CD14-positive monocyte (primary cell): ENCODE data around the gene P2RX2. TPM values are rescaled to one million over a fixed set of nuclear protein-coding genes. Genes with fewer than 3 reads are reported as not detected.

Experiments
- DNase-seq, 3 donors: peaks; one replicate each; pipeline ENCODE4 v3.0.0-alpha.2; 2011 to 2022
- H2AFZ ChIP-seq: 2 replicates; pipeline ENCODE4 v1.6.0; 2012; ENCODE audit warnings: mild to moderate bottlenecking, low read depth, low read length, inconsistent platforms; ENCODE audit not compliant: insufficient read depth, poor library complexity, severe bottlenecking
- H3K27ac ChIP-seq, 2 donors: 1 replicate in 1 of 2; 2 replicates in 1 of 2; pipeline ENCODE4 v1.5.1; 2012 to 2013; ENCODE audit warnings: low read length in 2 of 2, control low read depth in 1 of 2, inconsistent platforms in 1 of 2, low read depth in 1 of 2, mild to moderate bottlenecking in 1 of 2
- H3K27me3 ChIP-seq, 2 donors: one replicate each; pipeline versions ENCODE4 v1.6.0 to v1.6.1; 2011 to 2013; ENCODE audit warnings: low read length in 2 of 2; ENCODE audit not compliant: control insufficient read depth in 2 of 2, insufficient read depth in 2 of 2
- H3K36me3 ChIP-seq, 2 donors: replicated peaks in 1 of 2; 1 replicate in 1 of 2; 2 replicates in 1 of 2; pipeline versions ENCODE4 v1.5.1 to v1.6.1; 2012 to 2013; ENCODE audit warnings: low read length in 2 of 2, control low read depth in 1 of 2, inconsistent platforms in 1 of 2, mild to moderate bottlenecking in 1 of 2; ENCODE audit not compliant: insufficient read depth in 2 of 2, control insufficient read depth in 1 of 2
- H3K4me1 ChIP-seq, 2 donors: 1 replicate in 1 of 2; 2 replicates in 1 of 2; pipeline versions ENCODE4 v1.5.1 to v1.6.1; 2012 to 2013; ENCODE audit warnings: low read length in 2 of 2, control low read depth in 1 of 2, inconsistent platforms in 1 of 2, mild to moderate bottlenecking in 1 of 2, moderate library complexity in 1 of 2; ENCODE audit not compliant: insufficient read depth in 2 of 2, control insufficient read depth in 1 of 2
- H3K4me2 ChIP-seq: replicated peaks from 2 replicates; pipeline ENCODE3; 2012; ENCODE audit warnings: low read length, moderate library complexity, mild to moderate bottlenecking; ENCODE audit not compliant: poor library complexity, severe bottlenecking; ENCODE audit errors: extremely low read depth
- H3K4me3 ChIP-seq, 3 experiments: fragments of 200-600 bp in 1 of 3; sonication (generic) in 1 of 3; replicated peaks in 1 of 3; 1 replicate in 2 of 3; 2 replicates in 1 of 3; pipeline ENCODE4 v1.5.1; 2011 to 2013; ENCODE audit warnings: low read length in 3 of 3, mild to moderate bottlenecking in 3 of 3, control low read depth in 2 of 3, low read depth in 2 of 3, inconsistent platforms in 1 of 3, moderate library complexity in 1 of 3
- H3K79me2 ChIP-seq: 2 replicates; pipeline ENCODE4 v1.6.0; 2012; ENCODE audit warnings: mild to moderate bottlenecking, control low read depth, inconsistent platforms, low read length, moderate library complexity; ENCODE audit not compliant: insufficient read depth
- H3K9ac ChIP-seq: 2 replicates; pipeline ENCODE4 v1.6.0; 2017; ENCODE audit warnings: low read length, mild to moderate bottlenecking; ENCODE audit not compliant: insufficient read depth, poor library complexity, severe bottlenecking
- H3K9me3 ChIP-seq, 2 donors: replicated peaks in 1 of 2; 1 replicate in 1 of 2; 2 replicates in 1 of 2; pipeline versions ENCODE4 v1.5.1 to v1.6.1; 2012 to 2013; ENCODE audit warnings: low read length in 2 of 2, control low read depth in 1 of 2; ENCODE audit not compliant: control insufficient read depth in 1 of 2, insufficient read depth in 1 of 2
- H4K20me1 ChIP-seq: 2 replicates; pipeline ENCODE4 v1.6.0; 2012; ENCODE audit warnings: mild to moderate bottlenecking, low read length, control low read depth, moderate library complexity; ENCODE audit not compliant: insufficient read depth
- H3K27ac Mint-ChIP-seq, 7 donors: one replicate each; pipeline ENCODE4 v1.8.0; 2020; ENCODE audit warnings: mild to moderate bottlenecking in 7 of 7, mixed read lengths in 7 of 7, moderate library complexity in 6 of 7, inconsistent platforms in 2 of 7
- H3K27me3 Mint-ChIP-seq, 3 donors: one replicate each; pipeline ENCODE4 v1.8.0; 2021 to 2022; ENCODE audit warnings: low read depth in 3 of 3, mild to moderate bottlenecking in 3 of 3, mixed read lengths in 3 of 3, moderate library complexity in 3 of 3, inconsistent platforms in 1 of 3
- H3K36me3 Mint-ChIP-seq, 2 donors: one replicate each; pipeline ENCODE4 v1.8.0; 2020; ENCODE audit warnings: mixed read lengths in 2 of 2, inconsistent platforms in 1 of 2, mild to moderate bottlenecking in 1 of 2
- H3K4me1 Mint-ChIP-seq: one replicate; pipeline ENCODE4 v1.8.0; 2020; ENCODE audit warnings: mild to moderate bottlenecking, mixed read lengths
- H3K4me3 Mint-ChIP-seq, 2 donors: one replicate each; pipeline ENCODE4 v1.8.0; 2020; ENCODE audit warnings: mild to moderate bottlenecking in 2 of 2, mixed read lengths in 2 of 2, moderate library complexity in 1 of 2
- H3K9me3 Mint-ChIP-seq, 7 donors: one replicate each; pipeline ENCODE4 v1.8.0; 2020 to 2022; ENCODE audit warnings: mixed read lengths in 7 of 7, mild to moderate bottlenecking in 6 of 7, moderate library complexity in 6 of 7, inconsistent platforms in 2 of 7
- WGBS: methylation state at CpG from one replicate; pipeline ENCODE4 v1.1.5; 2013; ENCODE audit warnings: missing lambda C conversion rate; ENCODE audit not compliant: insufficient coverage; 5-methylcytosine and 5-hydroxymethylcytosine counted together
- intact Hi-C, 2 donors: fragments of 100-400 bp; cut with micrococcal nuclease; formaldehyde crosslinking; loops; one replicate each; pipeline versions ENCODE4 v1.15.0 to v1.15.1; 2023
- polyA plus RNA-seq, 3 donors: library from polyadenylated mRNA; depleted of rRNA in 1 of 3; unstranded in 2 of 3; stranded (reverse) in 1 of 3; fragments of 300-500 nt in 2 of 3; fragments of >200 nt in 1 of 3; fragmentation: Illumina TruSeq in 2 of 3; gene quantifications; 1 replicate in 2 of 3; 2 replicates in 1 of 3; pipeline ENCODE4 v1.2.3, GENCODE V29; 2012 to 2021
- TF ChIP-seq, protein P1 (sequence below): fragments of 200-600 bp; IDR thresholded peaks from one replicate; pipeline ENCODE4 v1.8.0; 2022; ENCODE audit warnings: antibody characterized with exemption, mild to moderate bottlenecking

The P2RX2 gene
- polyA plus RNA-seq, 3 donors = not detected

DNA sequence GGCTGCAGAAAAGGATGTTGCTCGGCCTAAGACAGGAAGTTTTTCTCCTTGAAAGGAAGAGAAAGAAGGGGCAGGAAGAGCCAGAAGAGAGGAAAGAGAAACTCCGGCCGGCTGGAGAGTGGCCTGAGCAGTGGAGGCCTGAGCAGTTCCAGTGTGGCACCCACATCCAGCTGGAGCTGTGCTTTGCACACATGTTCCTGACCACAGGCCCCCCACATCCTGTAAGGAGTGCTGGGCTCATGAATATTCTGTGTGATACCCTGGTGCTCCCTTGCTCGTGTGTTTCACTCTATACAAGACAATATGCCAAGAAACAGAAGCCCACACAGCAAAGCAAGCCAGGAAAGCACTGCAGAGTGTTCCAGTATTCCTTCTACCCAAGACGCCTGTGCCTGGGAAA is 41.5 kb downstream of the P2RX2 start:
- H4K20me1 ChIP-seq = no peaks in the 10 kb centered on the region
- peaks cover 74 to 86% of the 10 kb centered on the region in 2 donors for H3K36me3 Mint-ChIP-seq
- H3K4me1 ChIP-seq = peaks cover 8 to 12% of the 10 kb centered on the region in 2 donors
- no peak overlapping the region for H3K27ac ChIP-seq
- peak overlapping the region in 2 of 7 donors; percentile 1 to 68 for H3K27ac Mint-ChIP-seq
- DNase-seq = no peak
- H3K4me3 ChIP-seq = no peak overlapping the region
- no peaks in the 10 kb centered on the region for H3K79me2 ChIP-seq
- H2AFZ ChIP-seq = no peak overlapping the region
- H3K9me3 ChIP-seq = no peaks in the 10 kb centered on the region
- no peaks in the 10 kb centered on the region for H3K27me3 ChIP-seq
- no peaks in the 10 kb centered on the region for H3K9me3 Mint-ChIP-seq
- H3K4me3 Mint-ChIP-seq = no peak overlapping the region
- no peaks in the 10 kb centered on the region for H3K27me3 Mint-ChIP-seq
- TF ChIP-seq, protein P1, sequence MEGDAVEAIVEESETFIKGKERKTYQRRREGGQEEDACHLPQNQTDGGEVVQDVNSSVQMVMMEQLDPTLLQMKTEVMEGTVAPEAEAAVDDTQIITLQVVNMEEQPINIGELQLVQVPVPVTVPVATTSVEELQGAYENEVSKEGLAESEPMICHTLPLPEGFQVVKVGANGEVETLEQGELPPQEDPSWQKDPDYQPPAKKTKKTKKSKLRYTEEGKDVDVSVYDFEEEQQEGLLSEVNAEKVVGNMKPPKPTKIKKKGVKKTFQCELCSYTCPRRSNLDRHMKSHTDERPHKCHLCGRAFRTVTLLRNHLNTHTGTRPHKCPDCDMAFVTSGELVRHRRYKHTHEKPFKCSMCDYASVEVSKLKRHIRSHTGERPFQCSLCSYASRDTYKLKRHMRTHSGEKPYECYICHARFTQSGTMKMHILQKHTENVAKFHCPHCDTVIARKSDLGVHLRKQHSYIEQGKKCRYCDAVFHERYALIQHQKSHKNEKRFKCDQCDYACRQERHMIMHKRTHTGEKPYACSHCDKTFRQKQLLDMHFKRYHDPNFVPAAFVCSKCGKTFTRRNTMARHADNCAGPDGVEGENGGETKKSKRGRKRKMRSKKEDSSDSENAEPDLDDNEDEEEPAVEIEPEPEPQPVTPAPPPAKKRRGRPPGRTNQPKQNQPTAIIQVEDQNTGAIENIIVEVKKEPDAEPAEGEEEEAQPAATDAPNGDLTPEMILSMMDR = no peak
- peaks cover 61 to 98% of the 10 kb centered on the region in 2 donors for H3K36me3 ChIP-seq
- intact Hi-C loops = no loop called here
- H3K4me2 ChIP-seq = no peak overlapping the region
- H3K9ac ChIP-seq = no peak overlapping the region
- 0% methylated on average over 2 of the region's 5 CpGs for WGBS
- peaks cover 25% of the 10 kb centered on the region for H3K4me1 Mint-ChIP-seq

DNA sequence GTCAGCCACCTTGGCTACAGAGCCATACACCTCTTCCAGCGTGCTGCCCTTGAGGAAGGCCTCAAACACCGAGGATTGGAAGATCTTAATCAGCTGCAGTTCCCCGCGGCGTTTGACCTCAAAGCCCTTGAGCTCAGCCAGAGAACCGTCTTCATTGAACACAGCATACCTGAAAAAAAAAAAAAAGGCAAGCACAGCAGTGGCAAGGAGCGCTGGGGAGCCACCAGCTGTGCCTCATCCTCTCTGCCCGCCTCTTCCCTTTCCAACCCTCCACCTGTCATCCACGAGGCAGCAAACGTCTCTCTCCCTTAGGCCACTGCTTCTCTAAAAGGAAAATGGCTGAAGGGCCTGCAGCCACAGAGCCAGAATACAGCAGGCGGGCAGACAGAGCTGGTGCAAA is 42.4 kb downstream of the P2RX2 start:
- Histone ChIP-seq H4K20me1 (no peaks in the 10 kb centered on the region), H3K36me3 (peaks cover 60 to 98% of the 10 kb centered on the region in 2 donors), H3K27me3 (no peaks in the 10 kb centered on the region), H3K4me1 (peaks cover 8 to 12% of the 10 kb centered on the region in 2 donors), H3K9me3 (no peaks in the 10 kb centered on the region), H3K9ac (no peak overlapping the region), H3K4me2 (no peak overlapping the region), H3K4me3 (no peak overlapping the region), H2AFZ (no peak overlapping the region), H3K27ac (no peak overlapping the region), H3K79me2 (no peaks in the 10 kb centered on the region)
- Mint-ChIP-seq H3K36me3 (peaks cover 81 to 92% of the 10 kb centered on the region in 2 donors), H3K9me3 (no peaks in the 10 kb centered on the region), H3K27ac (peak overlapping the region in 3 of 7 donors; percentile 12 to 36 (median 15)), H3K27me3 (no peaks in the 10 kb centered on the region), H3K4me3 (no peak overlapping the region), H3K4me1 (peaks cover 25% of the 10 kb centered on the region)
- WGBS = 68% methylated on average over 9 of the region's 11 CpGs
- intact Hi-C loops = no loop called here
- no peak for DNase-seq
- TF ChIP-seq, protein P1 = no peak
